GM18502 (cell line): ENCODE measurements around the gene KCNT1.
"Not testable (repeated sequence)": the region's sequence is repeated elsewhere in the genome, so short reads cannot be mapped to it uniquely, and the experiment has no call there.

Source experiments
- ATAC-seq: cut with Tn5 transposase; IDR thresholded peaks from one replicate; pipeline ENCODE4 v1.9.1; 2021; ENCODE audit warnings: mild to moderate bottlenecking; ENCODE audit not compliant: unreplicated experiment, poor library complexity

The KCNT1 gene

DNA sequence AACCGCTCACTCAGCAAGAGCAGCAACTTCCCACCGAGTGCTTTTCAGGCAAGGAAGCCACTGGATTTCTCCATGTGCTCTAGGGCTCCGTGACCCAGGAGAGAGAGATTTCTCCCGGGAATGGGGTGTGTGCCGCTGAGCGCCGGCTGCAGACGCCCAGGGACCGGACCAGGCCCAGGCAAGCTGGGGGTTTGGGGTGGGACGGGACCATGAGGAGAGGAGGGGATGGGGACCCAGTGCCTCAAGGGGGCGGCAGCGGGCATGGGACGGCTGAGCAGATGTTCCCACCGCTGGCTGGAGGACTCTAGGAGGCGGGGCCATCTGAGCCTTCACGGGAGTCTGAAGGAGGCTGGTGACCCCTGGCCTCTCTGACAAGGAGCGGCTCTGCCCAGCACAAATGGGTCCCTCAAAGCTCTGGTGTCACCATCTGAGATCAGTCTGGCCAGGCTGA is 30.4 kb upstream of the KCNT1 start:
- ATAC-seq, result no peak

DNA sequence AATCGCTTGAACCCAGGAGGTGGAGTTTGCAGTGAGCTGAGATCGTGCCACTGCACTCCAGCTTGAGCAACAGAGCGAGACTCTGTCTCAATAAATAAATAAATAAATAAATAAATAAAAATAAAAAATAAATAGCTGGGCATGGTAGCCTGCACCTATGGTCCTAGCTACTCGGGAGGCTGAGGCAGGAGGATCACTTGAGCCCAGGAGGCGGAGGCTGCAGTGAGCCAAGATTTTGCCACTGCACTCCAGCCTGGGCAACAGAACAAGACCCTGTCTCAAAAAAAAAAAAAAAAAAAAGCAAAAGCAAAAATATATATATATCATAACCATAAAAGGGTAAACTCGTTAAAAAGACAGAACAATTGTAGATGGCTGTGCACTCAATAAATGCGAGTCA is 29.2 kb upstream of the KCNT1 start:
- not testable (repeated sequence) for ATAC-seq

DNA sequence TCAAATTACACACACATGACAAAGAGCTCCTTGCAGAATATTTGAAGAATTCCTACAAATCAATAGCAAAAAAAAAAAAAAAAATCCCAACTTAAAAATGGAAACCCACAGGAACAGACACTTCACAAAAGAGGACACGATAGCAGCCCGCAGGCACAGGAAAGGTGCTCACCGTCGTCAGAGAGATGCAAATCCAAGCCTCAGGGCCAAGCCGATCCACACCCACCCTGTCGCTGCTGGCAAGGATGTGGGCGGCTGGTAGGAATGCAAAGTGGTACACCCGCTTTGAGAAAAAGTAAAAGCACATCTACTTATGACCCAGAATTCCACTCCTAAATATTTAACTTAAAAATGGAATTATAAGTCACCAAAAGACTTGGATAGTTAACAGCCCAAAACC is 28.0 kb upstream of the KCNT1 start:
- no peak for ATAC-seq

DNA sequence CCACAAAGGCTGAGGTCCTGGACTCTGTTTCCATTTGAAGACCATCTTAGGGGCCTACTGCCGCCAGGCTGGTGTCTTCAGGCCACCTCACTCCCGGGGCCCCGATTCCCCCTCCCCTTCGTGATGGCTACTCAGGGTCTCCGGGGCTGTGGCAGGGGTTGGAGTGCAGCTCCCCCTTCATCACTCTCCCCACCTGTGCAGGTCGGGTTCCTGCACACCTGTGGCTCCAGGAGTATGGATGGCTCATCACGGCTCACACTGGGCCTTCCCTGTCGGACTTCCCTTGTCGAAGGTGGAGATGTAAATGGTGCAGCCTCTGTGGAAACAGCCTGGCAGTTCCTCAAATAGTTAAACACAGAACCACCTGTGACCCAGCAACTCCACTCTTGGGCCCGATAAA is 27.0 kb upstream of the KCNT1 start:
- no peak for ATAC-seq

DNA sequence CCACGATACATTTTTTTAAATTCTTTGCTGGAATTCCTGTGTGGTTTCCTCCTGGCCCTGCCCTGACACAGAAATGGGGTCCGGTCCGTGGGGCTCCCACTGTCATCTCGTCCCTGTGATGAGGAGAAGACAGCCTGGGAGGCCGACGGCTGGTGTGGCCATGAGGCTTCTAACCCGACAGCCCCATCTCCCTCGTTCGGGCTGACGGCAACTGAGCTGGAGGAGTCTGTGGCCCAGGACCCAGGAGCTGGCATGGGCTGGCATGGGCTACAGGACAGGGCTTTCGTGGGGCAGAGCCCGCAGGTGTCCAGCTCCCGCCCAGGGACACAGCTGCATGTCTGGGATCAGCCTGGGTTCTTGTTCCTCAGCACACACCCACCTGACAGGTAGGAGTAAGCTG is 25.1 kb upstream of the KCNT1 start:
- ATAC-seq, result no peak

DNA sequence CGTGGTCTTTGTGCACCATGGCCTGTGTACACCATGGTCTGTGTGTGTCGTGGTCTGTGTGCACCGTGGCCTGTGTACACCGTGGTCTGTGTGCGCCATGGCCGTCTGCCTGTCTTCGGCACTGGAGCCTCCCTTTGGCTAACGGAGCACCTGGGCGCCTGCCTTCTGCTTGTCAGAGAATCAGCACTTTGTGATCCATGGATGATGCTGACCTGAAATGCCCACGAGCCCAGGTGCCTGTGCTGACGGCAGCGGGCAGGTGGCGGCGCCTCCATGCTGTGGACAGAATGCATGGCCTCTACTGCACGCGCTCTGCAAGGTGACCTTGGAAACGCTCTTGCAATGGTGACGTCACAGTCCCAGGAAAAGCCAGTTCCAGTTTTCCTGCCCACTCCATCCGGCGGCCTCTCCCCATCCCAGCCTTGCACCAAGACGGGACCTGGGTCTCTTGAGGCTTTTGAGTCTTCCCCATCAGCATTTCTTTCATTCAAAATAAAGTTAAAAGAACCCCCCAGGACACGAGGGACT is 24.3 kb upstream of the KCNT1 start:
- no peak for ATAC-seq

DNA sequence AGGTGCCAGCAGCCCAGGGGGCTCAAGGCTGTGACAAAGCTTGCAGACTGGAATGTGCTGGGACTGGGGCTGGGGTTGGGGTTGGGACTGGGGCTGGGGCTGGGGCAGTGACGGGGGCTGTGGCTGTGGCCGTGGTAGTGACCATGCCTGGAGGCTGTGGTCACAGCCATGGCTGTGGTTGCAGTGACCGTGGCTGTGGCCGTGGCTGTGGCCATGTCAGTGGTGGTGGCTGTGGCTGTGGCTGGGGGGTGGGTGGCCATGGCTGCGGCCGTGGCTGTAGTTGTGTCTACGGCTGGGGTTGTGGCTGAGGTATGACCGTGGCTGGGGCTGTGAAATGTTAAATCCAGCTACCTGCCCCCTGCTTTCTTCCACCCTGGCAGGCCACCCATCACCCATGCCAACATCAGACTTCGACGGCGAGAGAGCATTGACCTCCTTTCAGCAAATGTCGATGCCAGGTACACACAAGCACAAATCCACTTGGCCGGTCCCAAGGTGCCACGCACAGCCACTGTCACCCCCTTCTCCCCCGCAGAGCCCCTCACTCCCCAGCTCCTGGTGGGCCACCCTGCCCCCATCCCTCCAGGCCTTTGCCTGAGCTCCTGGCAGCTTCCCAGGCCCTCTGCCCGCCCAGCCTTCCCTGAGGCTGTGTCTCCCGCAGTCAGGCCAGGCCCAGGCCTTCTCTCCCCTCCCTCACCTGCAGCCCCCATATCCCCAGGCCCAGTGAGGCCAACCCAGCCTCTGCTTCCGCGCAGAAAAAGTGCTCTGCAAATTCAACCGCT is 23.6 kb upstream of the KCNT1 start:
- ATAC-seq, result no peak

DNA sequence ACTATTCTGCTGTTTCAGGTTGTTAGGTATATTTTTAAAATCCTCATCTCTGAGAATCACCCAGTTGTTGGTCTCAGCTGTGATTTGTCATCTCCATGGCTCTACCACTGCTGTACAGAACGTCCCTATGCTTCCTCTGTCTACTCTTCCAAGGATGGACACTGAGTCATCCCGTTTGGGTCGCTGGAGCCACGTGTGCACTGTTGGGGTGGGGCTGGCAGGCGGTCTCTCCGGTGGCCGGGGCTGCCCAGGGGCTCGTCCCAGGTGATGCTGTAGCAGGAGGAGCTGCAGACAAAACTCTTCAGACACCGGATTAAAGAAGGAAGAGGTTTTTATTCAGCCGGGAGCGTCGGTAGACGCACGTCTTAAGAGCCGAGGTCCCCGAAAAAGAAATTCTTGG is 21.9 kb upstream of the KCNT1 start:
- ATAC-seq, result no peak

DNA sequence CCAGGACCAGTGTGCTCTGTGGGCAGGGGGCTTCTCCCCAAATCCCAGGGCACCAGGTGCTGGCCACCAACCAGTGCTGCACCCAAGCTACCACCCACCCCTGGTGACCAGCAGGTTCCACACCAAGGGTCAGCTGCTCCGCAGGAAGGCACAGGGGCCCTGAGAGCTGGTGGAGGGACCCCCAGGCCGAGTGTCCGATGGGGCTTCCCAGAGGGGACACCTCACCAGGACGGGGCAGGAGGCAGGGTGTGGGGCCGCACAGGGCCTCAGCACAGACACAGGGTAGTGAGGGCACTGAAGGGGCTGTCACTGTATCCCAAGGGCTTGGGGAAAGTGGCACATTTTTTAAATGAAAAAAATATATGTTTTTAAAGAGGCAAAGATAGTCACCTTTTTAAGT is 20.8 kb upstream of the KCNT1 start:
- no peak for ATAC-seq

DNA sequence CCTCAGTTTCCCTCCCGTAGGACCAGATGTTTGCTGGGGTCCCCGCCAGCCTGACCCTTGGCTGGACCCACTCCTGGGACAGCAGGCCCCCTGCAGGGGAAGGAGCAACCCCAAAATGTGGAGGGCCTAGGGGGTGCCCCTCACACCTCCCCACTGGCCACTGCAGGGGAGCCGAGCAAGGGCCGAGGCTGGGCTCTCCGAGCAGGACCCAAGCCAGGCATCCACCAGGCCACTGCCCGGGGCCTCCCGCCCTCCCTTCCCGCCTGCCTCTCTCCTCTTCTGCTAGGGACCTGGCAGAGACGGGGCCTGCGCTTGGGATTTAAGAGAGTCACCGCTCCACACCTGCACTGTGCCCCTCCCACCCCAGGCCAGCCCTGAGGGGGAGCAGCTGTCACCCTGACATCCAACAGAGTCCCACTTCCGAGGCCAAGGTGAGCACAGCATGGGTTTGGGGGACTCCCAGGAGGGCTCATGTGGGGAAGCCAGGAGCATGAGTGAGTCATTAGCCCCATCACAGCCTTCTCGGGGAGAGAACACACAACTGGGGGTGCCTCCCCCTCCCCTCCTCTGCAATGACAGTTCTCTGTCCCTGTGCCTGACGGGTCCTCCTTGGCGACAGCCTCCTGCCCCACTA is 18.5 kb upstream of the KCNT1 start:
- ATAC-seq, result no peak

DNA sequence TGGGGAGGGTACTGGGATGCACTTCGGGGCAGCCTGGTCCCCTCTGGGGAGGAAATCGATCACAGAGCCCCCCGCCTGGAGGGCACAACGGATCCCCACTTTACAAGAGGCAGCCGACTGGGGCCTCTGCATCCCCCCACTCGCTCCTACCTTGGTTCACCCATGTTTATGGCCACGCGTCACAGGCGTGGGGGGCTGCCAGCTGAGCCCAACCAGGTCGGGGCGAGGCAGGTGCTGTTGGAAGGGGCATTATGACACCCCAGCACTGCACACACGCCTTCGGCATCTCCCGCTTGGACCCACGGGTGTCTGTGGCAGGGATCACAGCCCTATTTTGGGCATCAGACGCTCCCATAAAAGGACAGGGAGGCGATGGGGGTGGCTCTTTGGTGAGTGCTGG is 17.3 kb upstream of the KCNT1 start:
- ATAC-seq, result no peak

DNA sequence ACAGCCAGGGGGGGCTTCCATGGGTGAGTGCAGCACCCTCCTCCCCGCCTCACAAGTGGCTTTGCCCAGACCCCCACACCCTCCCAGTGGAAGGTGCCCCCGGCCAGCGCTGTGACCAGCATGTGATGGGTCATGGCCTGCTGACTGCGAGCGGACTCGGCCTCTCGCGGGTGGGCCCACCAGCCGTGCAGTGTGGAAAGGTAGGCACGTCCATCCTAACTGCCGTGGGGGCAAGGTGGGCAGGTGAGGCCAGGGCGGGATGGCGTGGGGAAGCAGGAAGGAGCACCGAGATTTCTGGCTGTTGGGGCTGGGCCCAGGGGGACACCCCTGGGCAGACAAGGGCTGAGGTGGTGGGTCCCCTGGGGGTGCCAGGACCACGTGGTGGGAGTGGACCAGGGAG is 14.8 kb upstream of the KCNT1 start:
- no peak for ATAC-seq

DNA sequence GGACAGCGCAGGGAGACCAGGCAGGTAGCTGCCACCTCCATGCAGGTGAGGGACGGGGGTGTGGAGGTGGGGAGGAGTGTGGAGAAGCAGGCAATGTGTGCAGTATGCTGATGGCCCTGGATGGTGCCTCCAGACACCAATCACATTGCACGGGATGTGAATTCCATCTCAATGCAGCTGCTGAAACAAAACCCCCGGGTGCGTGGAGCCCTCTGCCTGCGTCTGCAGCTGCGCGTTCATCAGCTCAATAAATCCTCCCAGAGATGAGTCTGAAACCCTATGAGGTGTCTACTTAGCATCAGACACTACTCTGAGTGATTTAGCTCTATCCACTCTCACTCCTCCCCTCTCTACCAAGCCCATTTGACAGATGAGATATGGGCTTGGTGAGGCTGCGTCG is 13.0 kb upstream of the KCNT1 start:
- no peak for ATAC-seq

DNA sequence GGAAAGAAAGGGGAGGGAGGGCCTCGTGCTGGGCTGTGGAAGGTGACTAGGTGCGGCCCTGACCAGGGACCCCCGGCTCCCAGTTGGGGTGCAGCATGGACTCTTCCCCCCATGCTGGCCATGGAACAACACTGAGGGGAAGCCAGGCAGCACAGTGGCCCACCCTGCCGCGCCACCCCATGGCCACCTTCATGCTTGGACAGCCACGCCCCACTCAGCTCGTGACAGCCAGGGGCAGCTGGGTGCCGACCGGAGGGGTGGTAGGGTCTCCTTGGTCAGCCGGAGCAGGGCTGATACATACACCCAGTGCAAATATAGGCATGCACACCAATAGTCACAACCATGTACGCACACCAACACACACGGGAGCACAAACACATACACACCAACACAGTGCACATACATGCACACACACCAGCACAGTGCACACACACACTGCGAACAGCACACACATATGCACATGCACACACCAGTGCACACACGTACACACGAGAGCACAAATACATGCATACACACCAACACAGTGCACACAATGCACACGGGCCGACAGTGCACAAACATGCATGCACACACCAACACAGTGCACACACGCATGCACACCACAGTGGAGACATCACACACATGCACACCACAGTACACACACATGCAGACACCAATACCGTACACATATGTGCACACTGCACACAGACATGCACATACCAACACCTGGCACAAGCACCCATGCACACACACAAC is 11.0 kb upstream of the KCNT1 start:
- no peak for ATAC-seq

DNA sequence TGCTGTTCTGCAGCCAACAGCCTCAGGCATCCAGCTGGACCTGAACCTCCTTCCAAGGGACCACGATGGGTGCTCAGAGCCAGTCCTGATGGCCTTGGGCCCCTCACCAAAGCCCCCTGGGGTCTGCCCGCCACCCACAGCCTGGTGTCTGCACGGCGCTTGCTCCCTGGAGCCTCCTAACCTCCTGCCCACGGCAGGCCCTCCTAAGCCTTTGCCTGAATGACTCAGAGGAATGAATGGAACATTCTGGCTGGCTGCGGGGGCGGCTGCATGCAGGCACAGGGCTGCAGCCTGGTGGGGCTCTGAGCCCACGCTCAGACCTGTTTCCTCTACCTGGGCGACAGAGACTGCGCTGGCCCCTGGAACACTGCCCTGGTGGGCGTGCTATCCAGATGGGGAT is 9.6 kb upstream of the KCNT1 start:
- no peak for ATAC-seq

DNA sequence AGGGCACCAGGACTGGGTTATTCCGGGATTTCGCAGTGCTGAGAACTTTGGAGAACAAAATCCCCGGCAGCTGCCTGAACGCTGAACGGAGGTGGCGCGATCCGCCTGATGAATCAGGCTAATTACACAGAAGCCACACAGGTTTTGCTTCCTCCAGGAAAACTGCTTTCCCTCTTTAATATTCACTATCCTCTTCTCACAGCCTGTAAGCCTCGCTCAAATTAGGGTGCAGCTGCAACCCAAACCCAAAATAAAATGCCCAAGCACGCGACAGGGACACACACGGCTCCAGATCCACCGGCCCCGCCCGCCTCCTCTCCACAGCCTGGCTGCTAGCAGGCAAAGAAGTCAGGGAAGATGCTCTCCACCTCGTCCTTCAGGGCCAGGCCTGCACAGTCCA is 8.7 kb upstream of the KCNT1 start:
- ATAC-seq, result no peak

DNA sequence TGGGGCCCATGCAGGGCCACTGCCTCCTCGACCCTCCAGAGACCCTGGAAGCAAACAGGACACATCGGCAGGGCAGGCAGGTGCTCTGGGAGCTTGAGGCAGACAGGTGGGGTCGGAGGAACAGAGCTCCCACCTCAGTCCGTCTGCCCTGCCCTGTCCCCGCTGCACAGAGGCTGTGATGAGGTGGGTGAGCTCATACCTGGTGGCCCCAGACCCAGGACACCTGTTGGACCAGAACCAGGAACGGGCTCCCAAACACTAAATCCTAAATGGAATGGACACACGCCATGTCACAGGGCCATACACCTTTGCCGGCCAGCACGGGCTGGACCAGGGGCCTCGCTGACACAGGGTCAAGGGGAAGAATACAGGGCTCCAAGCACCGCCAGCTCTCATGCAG is 8.2 kb upstream of the KCNT1 start:
- no peak for ATAC-seq

DNA sequence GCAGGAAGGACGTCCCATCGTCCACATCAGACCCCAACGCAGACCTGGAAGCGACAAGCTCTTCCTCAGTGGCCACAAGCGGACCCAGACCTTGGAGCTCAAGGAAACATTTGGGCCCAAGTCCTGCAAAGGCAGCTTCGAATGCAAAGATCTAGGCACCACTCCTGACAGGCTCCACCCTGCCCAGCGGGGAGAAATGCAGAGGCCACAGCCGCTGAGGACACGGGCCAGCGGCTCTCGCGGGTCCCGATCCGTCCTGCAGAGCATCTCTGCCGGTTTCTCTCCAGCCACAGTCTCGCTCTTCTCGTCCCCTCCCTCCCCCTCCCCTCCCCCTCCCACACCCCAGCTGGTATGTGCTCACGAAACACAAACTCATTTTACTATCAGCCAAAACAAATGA is 7.6 kb upstream of the KCNT1 start:
- no peak for ATAC-seq

DNA sequence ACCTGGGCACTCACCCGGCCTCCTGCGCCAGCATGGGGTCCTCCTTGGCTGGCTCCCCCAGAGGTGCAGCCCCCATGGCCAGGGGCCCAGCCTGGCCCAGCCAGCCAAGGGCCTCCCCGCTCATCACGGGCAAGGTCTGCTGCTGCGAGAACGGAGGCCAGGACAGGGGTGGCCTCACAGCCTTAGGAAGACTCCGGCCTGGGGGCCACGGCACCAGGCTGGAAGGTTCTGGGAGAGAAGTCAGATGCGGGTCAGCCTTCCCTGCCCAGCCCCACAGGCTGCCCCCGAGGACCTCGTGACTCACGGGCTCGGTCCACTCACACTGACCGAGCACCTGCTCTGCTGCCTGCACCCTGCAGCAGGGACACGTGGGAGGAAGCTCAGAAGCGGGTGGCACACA is 6.9 kb upstream of the KCNT1 start:
- ATAC-seq, result no peak

DNA sequence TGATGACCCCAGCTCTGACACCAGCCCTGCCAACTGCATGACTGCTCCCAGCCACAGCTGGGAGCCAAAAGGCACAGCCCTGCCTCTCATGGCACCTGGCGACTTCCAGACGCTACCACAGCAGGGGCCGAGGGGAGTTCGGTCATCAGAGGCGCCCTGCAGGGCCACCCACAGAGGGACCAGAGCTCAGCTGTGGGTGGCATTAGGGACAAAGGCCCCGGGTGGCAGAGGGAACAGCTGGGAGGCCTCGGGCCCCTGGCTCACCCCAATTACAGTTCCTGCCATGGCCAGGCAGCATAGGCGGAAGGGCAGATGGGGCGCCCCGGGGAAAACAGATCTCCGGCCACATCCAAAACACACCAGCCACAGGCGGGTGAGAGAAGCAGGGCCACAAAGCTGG is 6.3 kb upstream of the KCNT1 start:
- ATAC-seq, result no peak

DNA sequence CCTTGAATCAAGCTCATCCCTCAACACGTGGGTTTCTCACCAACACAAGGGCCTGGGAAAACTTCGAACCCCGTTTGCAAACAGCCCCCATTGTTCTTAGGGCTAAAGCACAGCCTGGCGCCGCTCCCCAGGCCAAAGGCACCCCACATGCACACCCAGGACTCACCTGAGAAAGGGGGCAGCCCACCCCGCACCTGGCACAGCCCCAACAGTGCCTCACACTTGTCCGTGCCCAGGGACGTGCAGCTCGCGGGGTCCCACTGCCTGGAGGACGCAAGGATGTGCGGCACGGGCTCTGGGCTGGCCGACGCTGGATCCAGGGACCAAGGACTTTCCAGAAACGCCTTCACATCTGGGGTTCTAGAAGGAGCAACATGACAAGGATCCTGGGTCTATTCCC is 5.5 kb upstream of the KCNT1 start:
- no peak for ATAC-seq
